Glomerular visceral epithelial cell (primary cell): ENCODE data around the gene PPIAL4G.
"Not testable (repeated sequence)": the region's sequence is repeated elsewhere in the genome, so short reads cannot be mapped to it uniquely, and the experiment has no call there.

Experiments
- DNase-seq: peaks from one replicate; pipeline ENCODE4 v3.0.0-alpha.2; 2016; ENCODE audit errors: extremely low spot score

The PPIAL4G gene

DNA sequence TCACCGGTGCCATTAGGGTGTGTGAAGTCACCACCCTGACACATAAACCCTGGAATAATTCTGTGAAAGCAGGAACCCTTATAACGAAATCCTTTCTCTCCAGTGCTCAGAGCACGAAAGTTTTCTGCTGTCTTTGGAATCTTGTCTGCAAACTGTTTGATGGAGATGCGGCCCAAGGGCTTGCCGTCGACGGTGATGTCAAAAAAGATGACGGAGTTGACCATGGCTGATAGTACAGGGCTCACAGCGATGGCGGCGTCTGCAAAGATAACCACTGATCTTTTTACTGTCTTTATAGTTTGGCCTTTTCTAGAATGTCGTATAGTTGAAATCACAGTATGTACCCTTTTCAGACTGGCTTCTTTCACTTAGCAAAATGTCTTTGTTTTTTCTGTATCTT, at the start of gene PPIAL4G:
Gene PPIAL4G, minus strand, starts transcription at position 274 of the 400 bp plus-strand sequence. Its CDS starts 50 bp downstream, at position 224.
- not testable (repeated sequence) for DNase-seq

DNA sequence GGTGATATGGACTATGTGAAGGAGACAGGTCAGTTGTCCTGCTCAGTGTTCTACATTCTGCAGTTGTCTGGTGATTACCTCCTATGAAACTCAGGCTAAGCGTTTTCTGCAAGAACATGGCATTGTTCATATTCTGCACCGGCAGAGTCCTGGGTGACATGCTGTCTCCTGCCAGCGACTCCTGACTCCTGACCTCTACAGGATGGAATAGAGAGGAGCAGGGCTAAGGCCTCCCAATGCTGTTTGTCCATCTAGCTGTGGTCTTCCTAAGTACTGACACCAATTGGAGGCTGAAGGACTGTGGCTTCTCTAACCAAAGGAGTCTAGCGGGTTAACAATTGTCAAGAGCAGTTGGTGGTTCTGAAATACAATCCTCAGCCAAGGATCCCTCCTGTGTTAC, 49.1 kb upstream of the PPIAL4G start:
- not testable (repeated sequence) for DNase-seq

DNA sequence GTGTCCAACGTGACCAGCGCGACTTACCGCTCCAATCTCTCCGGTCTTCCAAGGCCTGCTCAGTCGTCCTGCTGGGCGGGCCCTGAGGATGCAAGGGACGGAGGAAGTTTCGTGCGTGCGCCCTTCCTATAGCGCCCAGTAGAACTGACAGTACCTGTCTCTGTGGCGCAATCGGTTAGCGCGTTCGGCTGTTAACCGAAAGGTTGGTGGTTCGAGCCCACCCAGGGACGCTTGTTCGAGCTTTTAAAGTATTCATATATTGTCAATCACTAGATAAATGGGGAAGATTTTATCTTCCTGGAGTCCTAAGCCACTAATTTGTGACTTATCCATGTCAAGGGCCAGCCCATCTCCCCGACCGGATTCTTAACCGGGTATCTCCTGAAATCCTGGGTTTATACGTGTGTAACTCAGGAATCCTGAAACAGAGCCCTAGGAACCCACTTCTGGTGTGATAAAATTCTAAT, 46.0 kb upstream of the PPIAL4G start:
- peak; percentile 72 for DNase-seq

DNA sequence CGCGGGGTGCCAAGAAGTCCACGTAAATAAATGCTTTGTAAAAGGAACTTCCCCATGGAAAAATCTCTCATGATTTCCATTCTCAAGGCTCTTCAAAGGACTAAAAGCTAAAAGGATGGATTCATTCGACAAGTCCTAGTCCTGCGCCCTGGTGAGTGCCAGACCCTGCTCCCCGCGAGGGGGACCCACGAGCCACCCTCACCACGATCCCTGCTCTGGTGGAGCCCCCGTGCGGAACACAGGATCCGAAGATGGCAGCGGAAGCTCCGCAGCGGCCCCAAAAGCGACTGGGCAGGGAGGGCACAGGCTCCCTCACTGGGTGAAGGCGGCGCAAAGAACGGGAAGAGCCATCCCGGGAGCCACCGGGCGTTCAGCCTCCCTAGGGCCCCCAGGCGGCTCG, 45.5 kb upstream of the PPIAL4G start:
- not testable (repeated sequence) for DNase-seq

DNA sequence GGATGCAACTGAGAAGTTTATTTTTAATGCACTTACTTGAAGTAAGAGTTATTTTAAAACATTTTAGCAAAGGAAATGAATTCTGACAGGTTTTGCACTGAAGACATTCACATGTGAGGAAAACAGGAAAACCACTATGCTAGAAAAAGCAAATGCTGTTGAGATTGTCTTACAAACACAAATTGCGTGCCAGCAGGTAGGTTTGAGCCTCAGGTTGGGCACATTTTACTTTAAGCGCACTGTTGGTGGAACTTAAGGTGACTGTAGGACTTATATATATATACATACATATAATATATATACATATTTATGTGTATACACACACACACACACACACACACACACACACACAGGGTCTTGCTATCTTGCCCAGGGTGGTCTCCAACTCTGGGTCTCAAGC, 43.5 kb upstream of the PPIAL4G start:
- not testable (repeated sequence) for DNase-seq

DNA sequence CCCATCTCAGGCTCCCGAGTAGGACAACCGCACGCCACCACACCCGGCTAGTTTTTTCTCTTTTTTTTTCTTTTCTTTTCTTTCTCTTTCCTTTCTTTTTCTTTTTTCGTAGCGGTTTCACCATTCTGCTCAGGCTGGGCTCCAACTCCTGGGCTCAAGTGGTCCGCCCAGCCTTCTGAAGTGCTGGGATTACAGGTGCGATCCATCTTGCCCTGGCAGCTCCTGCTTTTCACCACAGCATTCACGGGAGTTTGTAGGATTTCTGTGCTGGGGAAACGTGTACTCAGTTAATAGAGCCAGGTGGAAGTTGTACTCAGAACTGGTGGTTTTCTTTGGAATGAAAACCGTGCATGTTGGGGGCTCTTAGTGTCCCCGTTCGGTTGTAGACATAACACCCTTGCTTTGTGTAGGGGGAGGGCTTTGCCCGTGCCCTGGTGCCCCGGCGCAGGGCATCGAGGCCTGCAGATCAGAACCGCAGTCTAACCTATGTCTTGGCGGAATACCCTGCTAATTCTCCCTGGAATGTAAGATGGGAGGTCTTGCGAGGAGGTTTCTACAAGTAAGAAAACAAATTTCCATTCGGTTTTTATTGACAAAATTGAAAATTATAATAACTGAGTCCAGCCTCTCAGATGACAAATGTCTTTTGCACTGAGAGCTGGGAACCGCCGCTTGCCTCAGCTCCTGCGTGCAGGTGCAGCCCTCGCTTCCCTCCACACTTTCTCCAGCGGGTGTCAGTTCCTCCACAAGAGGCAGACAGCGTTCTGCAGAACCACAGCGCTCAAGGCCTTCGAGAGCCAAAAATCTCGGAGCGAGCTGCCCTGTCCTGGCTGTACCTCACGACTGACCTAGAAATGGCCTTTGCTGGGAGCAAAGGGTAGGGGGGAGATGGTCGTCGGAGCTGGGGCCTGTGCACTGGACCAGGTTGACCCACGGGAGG, 40.4 kb upstream of the PPIAL4G start:
- DNase-seq: not testable (repeated sequence)

DNA sequence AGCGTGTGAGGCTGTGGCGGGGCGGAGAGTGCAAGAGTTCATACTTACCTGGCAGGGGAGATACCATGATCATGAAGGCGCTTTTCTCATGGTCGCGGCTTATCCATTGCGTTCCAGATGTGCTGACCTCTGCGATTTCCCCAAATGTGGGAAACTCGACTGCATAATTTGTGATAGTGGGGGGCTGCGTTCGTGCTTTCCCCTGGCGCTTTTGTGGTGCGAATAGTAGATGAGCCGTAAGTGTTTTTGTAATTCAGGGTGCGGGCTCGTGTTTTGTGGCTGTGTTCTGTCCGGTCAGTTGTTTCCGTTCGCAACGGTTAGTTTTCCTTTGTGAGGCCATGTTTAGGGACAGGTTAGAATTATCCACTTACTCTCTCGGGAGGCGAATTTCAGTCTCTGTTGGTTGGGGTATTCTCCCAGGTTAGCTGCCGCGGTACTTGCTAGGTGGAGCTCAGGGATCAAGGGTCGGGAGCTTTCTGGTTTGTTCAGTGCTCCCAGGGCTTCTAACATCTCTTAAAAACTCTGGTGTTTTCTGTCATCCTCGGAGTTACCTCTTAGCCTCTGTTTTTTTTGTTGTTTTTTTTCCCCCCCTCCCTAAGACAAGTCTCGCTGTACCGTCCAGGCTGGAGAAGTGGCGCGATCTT, 39.6 kb upstream of the PPIAL4G start:
- peak; percentile 99 for DNase-seq

DNA sequence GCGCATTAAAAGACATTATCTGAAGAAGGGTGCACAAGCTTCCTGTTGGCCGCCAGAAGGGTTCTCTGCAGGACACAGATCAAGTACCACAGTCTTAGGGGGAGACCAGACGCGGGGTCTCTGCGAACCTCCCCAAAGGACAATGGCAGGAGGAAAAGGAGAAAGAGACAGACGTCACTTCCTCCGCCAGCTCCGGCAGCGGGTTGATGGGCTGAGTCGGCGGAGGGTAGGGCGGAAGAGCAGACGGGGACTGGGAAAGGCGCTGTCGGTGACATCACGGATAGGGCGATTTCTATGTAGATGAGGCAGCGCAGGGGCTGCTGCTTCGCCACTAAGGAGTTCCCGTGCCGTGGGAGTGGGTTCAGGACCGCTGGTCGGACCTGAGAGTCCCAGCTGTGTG, 39.0 kb upstream of the PPIAL4G start:
- peak; percentile 90 for DNase-seq

DNA sequence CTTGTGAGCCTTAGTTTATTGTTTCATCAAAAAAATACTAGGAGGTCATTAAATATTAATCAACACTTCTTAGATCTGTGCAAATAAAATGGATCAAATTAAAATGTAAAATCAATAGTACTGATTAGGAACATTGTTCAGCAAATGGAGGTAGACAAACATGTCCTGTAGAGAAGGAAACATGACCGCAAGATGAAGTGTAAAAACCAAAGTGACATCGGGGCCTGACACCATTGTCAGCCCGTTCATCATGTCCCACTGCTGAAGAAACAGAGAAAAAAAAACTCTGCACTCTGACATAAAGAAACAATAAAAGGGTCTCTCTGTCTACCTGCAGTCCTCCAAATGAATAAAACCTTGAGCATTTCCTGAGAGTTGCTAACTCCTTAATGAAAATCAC, 31.2 kb upstream of the PPIAL4G start:
- DNase-seq: not testable (repeated sequence)

DNA sequence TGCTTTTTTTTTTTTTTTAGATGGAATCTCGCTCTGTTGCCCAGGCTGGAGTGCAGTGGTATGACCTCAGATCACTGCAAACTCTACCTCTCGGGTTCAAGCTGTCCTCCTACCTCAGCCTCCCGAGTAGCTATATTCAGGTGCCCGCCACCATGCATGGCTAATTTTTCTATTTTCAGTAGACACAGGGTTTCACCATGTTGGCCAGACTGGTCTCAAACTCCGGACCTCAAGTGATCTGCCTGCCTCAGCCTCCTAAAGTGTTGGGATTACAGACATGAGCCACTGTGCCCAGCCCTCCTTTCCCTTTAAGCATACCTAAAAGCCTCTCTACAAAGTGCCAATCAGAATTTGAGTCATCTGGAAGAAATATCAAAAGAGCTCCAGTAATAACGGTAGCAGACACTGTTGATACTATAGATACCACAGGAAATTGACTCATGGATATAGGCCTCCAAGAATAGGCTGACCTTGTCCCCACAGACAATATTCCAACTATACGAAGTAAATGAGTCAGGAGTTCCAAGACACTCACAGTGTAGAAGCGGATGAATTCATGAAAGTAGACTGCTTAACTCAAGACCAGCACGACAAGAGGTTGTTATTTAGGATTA, 29.6 kb upstream of the PPIAL4G start:
- DNase-seq: not testable (repeated sequence)

DNA sequence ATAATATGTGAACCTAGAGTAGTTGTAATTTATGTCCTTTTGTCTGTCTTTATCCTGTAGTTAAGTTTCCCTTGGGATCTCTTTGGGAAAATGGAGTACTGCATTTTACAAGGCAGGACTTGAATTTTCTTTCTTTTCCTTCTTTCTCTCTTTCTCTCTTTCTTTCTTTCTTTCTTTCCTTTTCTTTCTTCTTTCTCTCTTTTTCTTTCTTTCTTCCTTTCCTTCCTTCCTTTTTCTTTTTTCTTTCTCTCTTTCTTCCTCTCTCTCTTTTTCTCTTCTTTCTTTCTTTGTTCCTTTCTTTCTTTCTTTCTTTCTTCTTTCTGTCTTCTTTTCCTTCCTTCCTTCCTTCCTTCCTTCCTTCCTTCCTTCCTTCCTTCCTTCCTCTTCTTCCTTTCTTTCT, 10.8 kb upstream of the PPIAL4G start:
- not testable (repeated sequence) for DNase-seq

DNA sequence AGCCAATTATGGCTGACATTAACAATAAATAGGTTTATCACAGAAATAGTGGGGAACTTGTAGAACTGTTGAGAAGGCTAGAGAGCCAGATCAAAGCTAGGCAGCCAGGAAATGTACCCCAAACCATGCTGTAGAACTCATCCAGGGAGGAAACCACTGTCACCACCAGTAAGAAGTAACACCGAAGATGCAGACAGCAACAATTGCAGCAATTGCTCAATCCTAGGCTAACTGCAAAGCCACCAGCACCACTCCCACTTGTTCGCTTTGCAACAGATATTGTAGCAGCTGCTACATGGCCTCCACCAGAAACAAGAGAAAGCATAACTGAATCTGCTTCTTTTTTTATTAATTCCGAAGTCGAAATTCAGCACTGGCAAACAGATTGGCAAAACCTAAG, 2.0 kb downstream of the PPIAL4G start:
- not testable (repeated sequence) for DNase-seq

DNA sequence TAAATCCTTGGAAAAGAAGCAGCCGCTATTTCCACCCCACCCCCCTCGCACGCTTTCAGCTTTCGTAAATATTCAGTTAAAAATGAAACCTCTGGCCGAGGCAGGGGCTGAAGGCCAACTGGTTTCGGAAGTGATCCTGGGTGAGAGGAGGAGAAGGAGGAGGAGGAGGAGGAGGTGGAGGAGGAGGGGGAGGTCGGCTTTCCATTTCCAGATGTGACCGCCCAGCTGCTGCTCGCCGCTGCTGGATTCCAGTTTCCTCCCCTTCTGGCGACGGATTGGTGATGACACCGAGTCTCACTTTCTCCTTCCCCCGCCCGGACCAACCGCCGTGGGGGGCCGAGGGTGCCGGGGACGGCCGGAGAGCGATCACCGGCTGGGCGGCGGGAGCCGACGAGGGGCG, 23.4 kb downstream of the PPIAL4G start:
- not testable (repeated sequence) for DNase-seq

DNA sequence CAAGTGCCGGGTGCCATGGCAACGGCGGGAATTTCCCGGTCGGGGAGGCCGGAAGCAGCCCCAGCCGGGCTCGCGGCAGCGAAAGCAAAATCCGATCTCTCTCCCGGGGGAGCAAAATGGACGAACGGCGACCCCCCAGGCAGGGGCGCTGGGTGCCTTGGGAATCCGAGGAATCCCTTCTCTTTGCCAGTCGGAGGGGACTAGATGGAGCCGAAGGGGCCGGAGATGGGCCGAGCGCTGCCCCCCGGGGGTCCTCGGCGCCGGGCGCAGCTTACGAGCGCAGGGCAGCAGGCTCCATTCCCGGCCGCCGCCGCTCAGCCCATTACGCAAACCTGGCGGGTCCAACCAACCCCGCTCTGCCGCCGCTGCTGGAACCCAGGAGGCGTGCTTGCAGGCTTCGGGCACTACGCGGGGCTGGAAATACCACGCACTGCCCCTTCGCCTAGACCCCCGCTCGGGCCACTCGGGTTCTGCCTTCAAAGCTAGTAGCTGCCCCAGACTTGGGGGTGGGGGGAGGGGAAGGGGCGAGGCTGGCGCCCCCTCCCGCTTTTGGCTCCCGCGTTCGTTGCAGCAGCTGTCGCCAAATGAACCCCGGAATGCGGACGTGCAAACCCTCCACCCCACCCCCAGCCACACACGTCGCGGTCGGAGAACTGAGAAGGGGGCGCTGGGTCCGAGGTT, 24.1 kb downstream of the PPIAL4G start:
- peak; percentile 16 for DNase-seq

DNA sequence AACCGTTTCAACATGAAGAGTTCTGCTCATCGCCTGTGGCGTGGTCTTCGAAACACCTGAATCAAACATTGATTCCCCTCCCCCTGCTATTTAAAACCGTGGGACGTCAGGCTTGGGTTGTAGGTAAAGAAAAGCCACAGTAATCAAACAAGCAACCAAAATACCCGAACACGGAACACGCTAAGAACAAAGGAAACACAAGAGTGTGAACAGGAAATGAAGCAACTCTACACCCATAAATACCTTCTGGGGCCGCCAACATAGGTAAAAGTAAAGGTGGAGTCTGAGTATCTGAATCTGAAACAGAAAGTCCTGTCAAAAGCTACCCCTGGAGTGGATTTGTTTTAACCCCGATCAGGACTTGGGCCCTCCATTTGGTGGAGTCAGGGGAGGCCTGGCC, 24.7 kb downstream of the PPIAL4G start:
- not testable (repeated sequence) for DNase-seq

DNA sequence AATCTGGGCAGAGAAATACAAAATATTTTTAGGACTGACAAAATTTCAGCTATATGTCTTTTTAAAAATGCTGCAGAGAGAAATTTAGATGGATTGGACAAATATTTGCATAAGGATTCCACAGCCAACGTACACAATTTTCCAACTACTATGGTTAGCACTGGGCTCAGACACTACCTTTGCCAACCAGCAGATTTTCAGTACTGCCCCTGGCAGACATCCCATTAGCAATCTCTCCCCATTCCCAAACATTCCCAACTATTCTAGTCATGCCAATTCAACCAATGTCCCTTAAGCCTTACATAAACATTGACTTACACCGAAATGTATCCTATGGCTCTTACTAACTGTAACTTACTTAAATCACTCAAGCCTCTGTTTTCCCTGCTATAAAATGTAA, 30.3 kb downstream of the PPIAL4G start:
- DNase-seq: peak; percentile 19

DNA sequence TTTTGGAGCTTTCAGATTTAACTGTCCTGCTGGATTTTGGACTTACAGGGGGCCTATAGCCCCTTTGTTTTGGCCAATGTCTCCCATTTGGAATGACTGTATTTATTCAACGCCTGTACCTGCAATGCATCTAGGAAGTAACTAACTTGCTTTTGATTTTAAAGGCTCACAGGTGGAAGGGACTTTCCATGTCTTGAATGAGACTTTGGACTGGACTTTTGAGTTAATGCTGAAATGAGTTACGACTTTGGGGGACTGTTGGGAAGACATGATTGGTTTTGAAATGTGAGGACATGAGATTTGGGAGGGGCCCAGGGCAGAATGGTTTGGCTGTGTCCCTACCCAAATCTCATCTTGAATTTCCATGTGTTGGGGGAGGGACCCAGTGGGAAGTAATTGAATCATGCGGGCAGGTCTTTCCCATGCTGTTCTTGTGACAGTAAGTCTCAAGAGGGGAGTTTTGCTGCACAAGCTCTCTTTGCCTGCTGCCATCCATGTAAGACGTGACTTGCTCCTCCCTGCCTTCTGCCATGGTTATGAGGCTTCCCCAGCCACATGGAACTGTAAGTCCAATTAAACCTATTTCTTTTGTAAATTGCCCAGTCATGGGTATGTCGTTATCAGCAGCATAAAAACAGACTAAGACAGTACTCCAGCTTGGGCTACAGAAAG, 43.3 kb downstream of the PPIAL4G start:
- not testable (repeated sequence) for DNase-seq

DNA sequence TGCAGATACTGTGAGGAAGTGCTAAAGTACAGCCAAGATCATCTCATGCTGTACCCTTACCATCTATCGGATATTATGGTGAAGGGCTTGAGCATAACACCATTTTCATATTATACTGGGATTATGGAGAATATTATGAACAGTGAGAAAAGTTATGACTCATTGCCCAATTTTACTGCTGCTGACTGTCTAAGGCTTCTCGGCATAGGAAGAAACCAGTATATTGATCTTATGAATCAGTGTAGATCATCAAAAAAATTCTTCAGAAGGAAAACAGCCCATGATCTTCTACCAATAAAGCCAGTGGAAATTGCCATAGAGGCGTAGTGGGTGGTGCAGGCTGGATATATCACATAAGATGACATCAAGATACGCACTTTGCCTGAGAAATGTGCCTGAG, 47.7 kb downstream of the PPIAL4G start:
- no peak for DNase-seq

DNA sequence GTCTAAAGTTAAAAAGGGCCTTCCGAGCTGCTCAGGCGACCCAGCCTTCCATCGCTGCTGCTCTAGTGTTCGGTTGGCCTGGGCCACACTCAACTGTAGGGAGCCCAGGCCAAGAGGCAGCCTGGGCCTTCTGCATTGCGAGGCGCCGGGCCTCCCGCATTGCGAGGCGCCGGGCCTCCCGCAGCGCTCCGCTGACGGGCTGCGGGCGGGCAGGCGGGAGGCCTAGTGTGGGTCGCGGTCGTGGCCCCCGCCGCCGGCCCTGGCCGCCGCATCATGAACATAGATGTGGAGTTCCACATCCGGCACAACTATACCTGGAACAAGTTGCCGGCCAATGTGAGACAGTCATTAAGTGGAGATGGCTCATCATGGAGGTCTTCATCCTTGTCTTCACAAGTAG, 48.3 kb downstream of the PPIAL4G start:
- DNase-seq: no peak

DNA sequence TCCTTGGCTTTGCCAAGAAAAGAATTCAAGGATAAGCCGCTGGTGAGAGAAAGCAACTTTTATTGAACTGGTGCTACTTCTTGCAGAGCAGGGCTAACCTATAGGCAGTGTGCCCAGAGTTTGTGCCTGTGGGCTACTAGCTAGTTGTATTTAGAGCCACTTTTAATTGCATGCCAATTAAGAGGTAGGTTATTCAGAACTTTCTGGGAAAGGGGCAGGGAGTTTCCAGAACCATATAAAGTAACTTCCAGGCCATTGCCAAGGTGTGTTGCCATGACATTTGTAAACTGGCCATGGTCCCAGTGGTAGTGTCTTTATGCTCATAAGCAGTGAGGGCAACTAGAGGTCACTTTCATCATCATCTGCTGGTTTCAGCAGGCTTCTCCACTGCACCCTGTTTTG, 50.2 kb downstream of the PPIAL4G start:
- DNase-seq: not testable (repeated sequence)
